ENCODE data around the gene C16orf96. TPM values are rescaled to one million over a fixed set of nuclear protein-coding genes. Genes with fewer than 3 reads are reported as not detected.

C16orf96 gene
- total and polyA plus RNA-seq, 2 experiments from 2014 or later = 0.37 to 2.2 TPM

DNA sequence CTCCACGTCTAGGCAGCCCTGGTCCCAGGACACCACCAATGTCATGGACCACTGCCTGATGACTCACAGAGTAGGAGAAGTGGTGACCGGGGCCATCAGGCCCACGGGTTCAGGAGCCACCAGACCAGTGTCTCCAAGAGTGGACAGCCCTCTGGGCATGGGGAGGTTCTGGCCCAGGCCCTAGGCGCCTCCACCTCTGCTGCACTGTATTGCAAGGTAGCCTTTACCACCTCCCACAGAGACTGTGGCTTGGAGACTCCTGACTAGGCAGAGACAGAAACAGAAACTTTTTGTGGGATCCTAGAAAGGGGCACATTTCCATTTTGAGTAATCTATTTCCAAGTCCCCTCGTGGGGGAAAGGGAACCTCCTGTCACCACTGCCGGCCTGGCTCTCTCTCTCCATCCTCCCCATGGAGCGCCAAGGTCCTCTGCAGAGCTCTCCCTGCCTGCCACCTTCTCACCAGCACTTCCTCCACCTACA lies 20.5 kb upstream of the C16orf96 start (continued):
- TF ChIP-seq, protein P1, sequence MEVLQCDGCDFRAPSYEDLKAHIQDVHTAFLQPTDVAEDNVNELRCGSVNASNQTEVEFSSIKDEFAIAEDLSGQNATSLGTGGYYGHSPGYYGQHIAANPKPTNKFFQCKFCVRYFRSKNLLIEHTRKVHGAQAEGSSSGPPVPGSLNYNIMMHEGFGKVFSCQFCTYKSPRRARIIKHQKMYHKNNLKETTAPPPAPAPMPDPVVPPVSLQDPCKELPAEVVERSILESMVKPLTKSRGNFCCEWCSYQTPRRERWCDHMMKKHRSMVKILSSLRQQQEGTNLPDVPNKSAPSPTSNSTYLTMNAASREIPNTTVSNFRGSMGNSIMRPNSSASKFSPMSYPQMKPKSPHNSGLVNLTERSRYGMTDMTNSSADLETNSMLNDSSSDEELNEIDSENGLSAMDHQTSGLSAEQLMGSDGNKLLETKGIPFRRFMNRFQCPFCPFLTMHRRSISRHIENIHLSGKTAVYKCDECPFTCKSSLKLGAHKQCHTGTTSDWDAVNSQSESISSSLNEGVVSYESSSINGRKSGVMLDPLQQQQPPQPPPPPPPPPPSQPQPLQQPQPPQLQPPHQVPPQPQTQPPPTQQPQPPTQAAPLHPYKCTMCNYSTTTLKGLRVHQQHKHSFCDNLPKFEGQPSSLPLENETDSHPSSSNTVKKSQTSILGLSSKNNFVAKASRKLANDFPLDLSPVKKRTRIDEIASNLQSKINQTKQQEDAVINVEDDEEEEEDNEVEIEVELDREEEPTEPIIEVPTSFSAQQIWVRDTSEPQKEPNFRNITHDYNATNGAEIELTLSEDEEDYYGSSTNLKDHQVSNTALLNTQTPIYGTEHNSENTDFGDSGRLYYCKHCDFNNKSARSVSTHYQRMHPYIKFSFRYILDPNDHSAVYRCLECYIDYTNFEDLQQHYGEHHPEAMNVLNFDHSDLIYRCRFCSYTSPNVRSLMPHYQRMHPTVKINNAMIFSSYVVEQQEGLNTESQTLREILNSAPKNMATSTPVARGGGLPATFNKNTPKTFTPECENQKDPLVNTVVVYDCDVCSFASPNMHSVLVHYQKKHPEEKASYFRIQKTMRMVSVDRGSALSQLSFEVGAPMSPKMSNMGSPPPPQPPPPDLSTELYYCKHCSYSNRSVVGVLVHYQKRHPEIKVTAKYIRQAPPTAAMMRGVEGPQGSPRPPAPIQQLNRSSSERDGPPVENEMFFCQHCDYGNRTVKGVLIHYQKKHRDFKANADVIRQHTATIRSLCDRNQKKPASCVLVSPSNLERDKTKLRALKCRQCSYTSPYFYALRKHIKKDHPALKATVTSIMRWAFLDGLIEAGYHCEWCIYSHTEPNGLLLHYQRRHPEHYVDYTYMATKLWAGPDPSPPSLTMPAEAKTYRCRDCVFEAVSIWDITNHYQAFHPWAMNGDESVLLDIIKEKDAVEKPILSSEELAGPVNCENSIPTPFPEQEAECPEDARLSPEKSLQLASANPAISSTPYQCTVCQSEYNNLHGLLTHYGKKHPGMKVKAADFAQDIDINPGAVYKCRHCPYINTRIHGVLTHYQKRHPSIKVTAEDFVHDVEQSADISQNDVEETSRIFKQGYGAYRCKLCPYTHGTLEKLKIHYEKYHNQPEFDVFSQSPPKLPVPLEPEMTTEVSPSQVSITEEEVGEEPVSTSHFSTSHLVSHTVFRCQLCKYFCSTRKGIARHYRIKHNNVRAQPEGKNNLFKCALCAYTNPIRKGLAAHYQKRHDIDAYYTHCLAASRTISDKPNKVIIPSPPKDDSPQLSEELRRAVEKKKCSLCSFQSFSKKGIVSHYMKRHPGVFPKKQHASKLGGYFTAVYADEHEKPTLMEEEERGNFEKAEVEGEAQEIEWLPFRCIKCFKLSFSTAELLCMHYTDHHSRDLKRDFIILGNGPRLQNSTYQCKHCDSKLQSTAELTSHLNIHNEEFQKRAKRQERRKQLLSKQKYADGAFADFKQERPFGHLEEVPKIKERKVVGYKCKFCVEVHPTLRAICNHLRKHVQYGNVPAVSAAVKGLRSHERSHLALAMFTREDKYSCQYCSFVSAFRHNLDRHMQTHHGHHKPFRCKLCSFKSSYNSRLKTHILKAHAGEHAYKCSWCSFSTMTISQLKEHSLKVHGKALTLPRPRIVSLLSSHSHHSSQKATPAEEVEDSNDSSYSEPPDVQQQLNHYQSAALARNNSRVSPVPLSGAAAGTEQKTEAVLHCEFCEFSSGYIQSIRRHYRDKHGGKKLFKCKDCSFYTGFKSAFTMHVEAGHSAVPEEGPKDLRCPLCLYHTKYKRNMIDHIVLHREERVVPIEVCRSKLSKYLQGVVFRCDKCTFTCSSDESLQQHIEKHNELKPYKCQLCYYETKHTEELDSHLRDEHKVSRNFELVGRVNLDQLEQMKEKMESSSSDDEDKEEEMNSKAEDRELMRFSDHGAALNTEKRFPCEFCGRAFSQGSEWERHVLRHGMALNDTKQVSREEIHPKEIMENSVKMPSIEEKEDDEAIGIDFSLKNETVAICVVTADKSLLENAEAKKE (CRISPR knock-in tag; IDR thresholded peaks at IDR 0.05) = no peak
- TF ChIP-seq ZNF331 (CRISPR knock-in tag; IDR thresholded peaks at IDR 0.05; ENCODE audit: low read depth) (no peak), POLR2AphosphoS5 (IDR thresholded peaks at IDR 0.05; ENCODE audit: low read depth) (no peak)

DNA sequence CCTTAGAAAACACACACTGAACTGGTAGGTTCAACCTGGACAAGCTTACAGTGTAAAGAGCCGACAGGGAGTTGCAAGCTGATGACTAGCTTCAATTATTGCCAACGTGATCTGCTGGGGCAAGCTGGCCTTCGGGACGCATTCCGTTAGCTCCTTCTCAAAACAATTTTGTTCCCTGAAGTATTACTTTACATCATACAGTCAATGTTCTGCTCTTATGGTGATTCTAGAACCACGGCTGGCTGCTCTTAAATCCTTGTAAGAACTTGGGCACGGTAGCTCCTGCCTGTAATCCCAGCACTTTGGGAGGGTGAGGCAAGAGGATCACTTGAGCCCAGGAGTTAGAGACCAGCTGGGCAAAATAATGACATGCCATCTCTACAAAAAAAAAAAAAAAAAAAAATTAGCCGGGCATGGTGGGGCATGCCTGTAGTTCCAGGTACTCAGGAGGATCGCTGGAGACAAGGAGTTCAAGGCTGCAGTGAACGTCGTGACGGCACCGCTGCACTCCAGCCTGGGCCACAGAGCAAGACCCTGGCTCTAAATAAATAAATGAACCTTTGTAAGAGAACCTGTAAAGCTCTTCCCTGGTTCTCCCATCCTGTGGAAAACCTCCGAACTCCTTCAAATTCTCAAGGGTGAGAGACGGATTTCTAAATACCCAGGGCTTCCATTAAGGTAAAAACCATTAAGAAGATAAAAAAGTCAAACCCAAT lies 19.6 kb upstream of the C16orf96 start:
- Histone ChIP-seq H3K79me2 (replicated peaks; ENCODE audit: insufficient read depth) (peaks cover 48% of the 10 kb centered on the region), H3K4me1 (ENCODE audit: insufficient read depth) (peaks cover 13% of the 10 kb centered on the region; the same call in 1 of the 2 replicates), H3K27ac (ENCODE audit: low read depth) (no peak overlapping the region; the same call in 1 of the 2 replicates), H3K36me3 (ENCODE audit: insufficient read depth) (peaks cover 5% of the 10 kb centered on the region), H2AFZ (no peak overlapping the region), H3K4me3 (peak overlapping the region; percentile 91), H3K27me3 (ENCODE audit: insufficient read depth) (peaks cover 16% of the 10 kb centered on the region), H4K20me1 (replicated peaks; ENCODE audit: insufficient read depth) (peaks cover 13% of the 10 kb centered on the region), H3K4me2 (peak overlapping the region; percentile 93), H3F3A (replicated peaks; ENCODE audit: low read depth) (peaks cover 17% of the 10 kb centered on the region), H3K9me2 (ENCODE audit: insufficient read depth) (peaks cover 4% of the 10 kb centered on the region; the same call in 1 of the 2 replicates)
- DNase-seq (ENCODE audit: low spot score) (no peak), ATAC-seq (no peak)
- peaks cover 38% of the 10 kb centered on the region for H3K27me3 Mint-ChIP-seq (ENCODE audit: insufficient read depth, low read depth, poor library complexity)
- H3K9me3 Mint-ChIP-seq = peaks cover 20% of the 10 kb centered on the region
- H3K27ac Mint-ChIP-seq = no peak overlapping the region; the same call in 1 of the 2 replicates
- peak overlapping the region; percentile 90 for H3K4me3 Mint-ChIP-seq
- H3K36me3 Mint-ChIP-seq (ENCODE audit: low read depth) = peaks cover 51% of the 10 kb centered on the region
- H3K4me1 Mint-ChIP-seq = peaks cover 28% of the 10 kb centered on the region
- no peak for TF ChIP-seq POLR2AphosphoS5 (IDR thresholded peaks at IDR 0.05; ENCODE audit: low read depth)
- TF ChIP-seq ZNF331 (CRISPR knock-in tag; IDR thresholded peaks at IDR 0.05; ENCODE audit: low read depth) = no peak
- TF ChIP-seq STAT1 (IDR thresholded peaks at IDR 0.05; ENCODE audit: unreplicated experiment) = no peak
- TF ChIP-seq EZH2phosphoT487 (IDR thresholded peaks at IDR 0.05; ENCODE audit: unreplicated experiment) = no peak
- TF ChIP-seq CREB1 (CRISPR knock-in tag; IDR thresholded peaks at IDR 0.05; ENCODE audit: low read depth) = no peak
- TF ChIP-seq, protein P2, sequence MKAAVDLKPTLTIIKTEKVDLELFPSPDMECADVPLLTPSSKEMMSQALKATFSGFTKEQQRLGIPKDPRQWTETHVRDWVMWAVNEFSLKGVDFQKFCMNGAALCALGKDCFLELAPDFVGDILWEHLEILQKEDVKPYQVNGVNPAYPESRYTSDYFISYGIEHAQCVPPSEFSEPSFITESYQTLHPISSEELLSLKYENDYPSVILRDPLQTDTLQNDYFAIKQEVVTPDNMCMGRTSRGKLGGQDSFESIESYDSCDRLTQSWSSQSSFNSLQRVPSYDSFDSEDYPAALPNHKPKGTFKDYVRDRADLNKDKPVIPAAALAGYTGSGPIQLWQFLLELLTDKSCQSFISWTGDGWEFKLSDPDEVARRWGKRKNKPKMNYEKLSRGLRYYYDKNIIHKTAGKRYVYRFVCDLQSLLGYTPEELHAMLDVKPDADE (IDR thresholded peaks at IDR 0.05) = no peak
- TF ChIP-seq, protein P3, sequence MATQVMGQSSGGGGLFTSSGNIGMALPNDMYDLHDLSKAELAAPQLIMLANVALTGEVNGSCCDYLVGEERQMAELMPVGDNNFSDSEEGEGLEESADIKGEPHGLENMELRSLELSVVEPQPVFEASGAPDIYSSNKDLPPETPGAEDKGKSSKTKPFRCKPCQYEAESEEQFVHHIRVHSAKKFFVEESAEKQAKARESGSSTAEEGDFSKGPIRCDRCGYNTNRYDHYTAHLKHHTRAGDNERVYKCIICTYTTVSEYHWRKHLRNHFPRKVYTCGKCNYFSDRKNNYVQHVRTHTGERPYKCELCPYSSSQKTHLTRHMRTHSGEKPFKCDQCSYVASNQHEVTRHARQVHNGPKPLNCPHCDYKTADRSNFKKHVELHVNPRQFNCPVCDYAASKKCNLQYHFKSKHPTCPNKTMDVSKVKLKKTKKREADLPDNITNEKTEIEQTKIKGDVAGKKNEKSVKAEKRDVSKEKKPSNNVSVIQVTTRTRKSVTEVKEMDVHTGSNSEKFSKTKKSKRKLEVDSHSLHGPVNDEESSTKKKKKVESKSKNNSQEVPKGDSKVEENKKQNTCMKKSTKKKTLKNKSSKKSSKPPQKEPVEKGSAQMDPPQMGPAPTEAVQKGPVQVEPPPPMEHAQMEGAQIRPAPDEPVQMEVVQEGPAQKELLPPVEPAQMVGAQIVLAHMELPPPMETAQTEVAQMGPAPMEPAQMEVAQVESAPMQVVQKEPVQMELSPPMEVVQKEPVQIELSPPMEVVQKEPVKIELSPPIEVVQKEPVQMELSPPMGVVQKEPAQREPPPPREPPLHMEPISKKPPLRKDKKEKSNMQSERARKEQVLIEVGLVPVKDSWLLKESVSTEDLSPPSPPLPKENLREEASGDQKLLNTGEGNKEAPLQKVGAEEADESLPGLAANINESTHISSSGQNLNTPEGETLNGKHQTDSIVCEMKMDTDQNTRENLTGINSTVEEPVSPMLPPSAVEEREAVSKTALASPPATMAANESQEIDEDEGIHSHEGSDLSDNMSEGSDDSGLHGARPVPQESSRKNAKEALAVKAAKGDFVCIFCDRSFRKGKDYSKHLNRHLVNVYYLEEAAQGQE (IDR thresholded peaks at IDR 0.05; ENCODE audit: unreplicated experiment) = no peak
- TF ChIP-seq JUNB (IDR thresholded peaks at IDR 0.05; ENCODE audit: unreplicated experiment) = no peak
- no peak for TF ChIP-seq ZNF114 (CRISPR knock-in tag; IDR thresholded peaks at IDR 0.05)
- TF ChIP-seq, protein P4, sequence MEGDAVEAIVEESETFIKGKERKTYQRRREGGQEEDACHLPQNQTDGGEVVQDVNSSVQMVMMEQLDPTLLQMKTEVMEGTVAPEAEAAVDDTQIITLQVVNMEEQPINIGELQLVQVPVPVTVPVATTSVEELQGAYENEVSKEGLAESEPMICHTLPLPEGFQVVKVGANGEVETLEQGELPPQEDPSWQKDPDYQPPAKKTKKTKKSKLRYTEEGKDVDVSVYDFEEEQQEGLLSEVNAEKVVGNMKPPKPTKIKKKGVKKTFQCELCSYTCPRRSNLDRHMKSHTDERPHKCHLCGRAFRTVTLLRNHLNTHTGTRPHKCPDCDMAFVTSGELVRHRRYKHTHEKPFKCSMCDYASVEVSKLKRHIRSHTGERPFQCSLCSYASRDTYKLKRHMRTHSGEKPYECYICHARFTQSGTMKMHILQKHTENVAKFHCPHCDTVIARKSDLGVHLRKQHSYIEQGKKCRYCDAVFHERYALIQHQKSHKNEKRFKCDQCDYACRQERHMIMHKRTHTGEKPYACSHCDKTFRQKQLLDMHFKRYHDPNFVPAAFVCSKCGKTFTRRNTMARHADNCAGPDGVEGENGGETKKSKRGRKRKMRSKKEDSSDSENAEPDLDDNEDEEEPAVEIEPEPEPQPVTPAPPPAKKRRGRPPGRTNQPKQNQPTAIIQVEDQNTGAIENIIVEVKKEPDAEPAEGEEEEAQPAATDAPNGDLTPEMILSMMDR (conservative IDR thresholded peaks at IDR 0.05; ENCODE audit: low read depth in 2 of 2) = no peak

Data from GM23338 (cell line).